ENCODE results near the gene TTC12. TPM values are rescaled to one million over a fixed set of nuclear protein-coding genes. Genes with fewer than 3 reads are reported as not detected.

TTC12 gene
- total and polyA plus RNA-seq, 2 of the 13 experiments (the other 11 are each of a cell fraction or from before 2014, with no cell fraction given), result 5.4 to 11.6 TPM

DNA sequence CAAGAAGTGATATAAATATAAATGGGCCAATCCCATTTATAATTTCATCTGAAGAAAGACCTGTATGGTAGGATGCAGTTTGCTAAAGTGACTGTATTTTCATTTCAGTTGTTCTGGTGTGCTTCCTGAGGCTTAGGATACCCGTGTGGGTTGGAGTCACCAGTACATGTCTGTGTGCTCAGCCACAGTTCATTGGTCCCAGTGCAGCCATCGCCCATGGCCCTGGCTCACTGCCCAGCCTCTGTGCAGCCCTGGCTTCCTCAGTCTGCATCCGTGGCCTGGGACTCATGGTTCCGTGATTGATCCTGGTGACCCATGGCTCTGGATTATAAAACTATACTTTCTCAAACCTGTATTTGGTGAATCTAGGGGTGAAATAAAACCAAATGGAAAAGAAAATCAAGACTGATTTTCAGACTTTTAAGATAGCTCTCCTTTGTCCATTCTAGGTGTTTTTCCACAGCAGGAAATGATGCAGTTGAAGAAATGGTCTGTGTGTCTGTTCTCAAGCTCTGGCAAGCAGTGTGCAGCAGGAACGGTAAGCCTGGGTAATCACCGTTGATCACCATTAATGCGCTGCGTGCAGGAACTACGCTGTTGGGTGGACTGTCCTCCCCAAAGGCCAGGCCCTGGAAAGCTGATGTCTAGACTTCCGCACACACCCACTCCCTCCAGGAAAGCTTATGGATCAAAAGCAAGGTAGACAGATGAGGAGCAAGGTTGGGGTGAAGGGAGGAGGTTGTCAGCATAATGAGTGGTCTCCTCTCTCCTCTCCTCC lies 27.2 kb downstream of the TTC12 start:
- no peak for ATAC-seq
- H3K9me3 ChIP-seq (ENCODE audit: low read length), result no peaks in the 10 kb centered on the region
- TF ChIP-seq ZNF446 (CRISPR knock-in tag; IDR thresholded peaks at IDR 0.05) (no peak), HNRNPK (IDR thresholded peaks at IDR 0.05; ENCODE audit: low read depth, low read length, poor library complexity, severe bottlenecking) (no peak), EHMT2 (IDR thresholded peaks at IDR 0.05; ENCODE audit: borderline replicate concordance, low read depth, low read length) (no peak), SAFB2 (CRISPR knock-in tag; IDR thresholded peaks at IDR 0.05; ENCODE audit: borderline replicate concordance, low read depth) (no peak), NCOA1 (CRISPR knock-in tag; IDR thresholded peaks at IDR 0.05) (no peak), ZNF251 (CRISPR knock-in tag; IDR thresholded peaks at IDR 0.05) (no peak), TOPORS (CRISPR knock-in tag; IDR thresholded peaks at IDR 0.05) (no peak)
- TF ChIP-seq, protein P1, sequence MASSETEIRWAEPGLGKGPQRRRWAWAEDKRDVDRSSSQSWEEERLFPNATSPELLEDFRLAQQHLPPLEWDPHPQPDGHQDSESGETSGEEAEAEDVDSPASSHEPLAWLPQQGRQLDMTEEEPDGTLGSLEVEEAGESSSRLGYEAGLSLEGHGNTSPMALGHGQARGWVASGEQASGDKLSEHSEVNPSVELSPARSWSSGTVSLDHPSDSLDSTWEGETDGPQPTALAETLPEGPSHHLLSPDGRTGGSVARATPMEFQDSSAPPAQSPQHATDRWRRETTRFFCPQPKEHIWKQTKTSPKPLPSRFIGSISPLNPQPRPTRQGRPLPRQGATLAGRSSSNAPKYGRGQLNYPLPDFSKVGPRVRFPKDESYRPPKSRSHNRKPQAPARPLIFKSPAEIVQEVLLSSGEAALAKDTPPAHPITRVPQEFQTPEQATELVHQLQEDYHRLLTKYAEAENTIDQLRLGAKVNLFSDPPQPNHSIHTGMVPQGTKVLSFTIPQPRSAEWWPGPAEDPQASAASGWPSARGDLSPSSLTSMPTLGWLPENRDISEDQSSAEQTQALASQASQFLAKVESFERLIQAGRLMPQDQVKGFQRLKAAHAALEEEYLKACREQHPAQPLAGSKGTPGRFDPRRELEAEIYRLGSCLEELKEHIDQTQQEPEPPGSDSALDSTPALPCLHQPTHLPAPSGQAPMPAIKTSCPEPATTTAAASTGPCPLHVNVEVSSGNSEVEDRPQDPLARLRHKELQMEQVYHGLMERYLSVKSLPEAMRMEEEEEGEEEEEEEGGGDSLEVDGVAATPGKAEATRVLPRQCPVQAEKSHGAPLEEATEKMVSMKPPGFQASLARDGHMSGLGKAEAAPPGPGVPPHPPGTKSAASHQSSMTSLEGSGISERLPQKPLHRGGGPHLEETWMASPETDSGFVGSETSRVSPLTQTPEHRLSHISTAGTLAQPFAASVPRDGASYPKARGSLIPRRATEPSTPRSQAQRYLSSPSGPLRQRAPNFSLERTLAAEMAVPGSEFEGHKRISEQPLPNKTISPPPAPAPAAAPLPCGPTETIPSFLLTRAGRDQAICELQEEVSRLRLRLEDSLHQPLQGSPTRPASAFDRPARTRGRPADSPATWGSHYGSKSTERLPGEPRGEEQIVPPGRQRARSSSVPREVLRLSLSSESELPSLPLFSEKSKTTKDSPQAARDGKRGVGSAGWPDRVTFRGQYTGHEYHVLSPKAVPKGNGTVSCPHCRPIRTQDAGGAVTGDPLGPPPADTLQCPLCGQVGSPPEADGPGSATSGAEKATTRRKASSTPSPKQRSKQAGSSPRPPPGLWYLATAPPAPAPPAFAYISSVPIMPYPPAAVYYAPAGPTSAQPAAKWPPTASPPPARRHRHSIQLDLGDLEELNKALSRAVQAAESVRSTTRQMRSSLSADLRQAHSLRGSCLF (CRISPR knock-in tag; IDR thresholded peaks at IDR 0.05; ENCODE audit: borderline replicate concordance), result no peak
- TF ChIP-seq, protein P2, sequence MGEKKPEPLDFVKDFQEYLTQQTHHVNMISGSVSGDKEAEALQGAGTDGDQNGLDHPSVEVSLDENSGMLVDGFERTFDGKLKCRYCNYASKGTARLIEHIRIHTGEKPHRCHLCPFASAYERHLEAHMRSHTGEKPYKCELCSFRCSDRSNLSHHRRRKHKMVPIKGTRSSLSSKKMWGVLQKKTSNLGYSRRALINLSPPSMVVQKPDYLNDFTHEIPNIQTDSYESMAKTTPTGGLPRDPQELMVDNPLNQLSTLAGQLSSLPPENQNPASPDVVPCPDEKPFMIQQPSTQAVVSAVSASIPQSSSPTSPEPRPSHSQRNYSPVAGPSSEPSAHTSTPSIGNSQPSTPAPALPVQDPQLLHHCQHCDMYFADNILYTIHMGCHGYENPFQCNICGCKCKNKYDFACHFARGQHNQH (CRISPR knock-in tag; IDR thresholded peaks at IDR 0.05), result no peak
- TF ChIP-seq, protein P3, sequence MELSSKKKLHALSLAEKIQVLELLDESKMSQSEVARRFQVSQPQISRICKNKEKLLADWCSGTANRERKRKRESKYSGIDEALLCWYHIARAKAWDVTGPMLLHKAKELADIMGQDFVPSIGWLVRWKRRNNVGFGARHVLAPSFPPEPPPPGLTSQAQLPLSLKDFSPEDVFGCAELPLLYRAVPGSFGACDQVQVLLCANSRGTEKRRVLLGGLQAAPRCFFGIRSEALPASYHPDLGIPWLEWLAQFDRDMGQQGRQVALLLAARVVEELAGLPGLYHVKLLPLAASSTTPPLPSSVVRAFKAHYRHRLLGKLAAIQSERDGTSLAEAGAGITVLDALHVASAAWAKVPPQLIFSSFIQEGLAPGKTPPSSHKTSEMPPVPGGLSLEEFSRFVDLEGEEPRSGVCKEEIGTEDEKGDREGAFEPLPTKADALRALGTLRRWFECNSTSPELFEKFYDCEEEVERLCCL (CRISPR knock-in tag; IDR thresholded peaks at IDR 0.05; ENCODE audit: borderline replicate concordance), result no peak
- TF ChIP-seq, protein P4, sequence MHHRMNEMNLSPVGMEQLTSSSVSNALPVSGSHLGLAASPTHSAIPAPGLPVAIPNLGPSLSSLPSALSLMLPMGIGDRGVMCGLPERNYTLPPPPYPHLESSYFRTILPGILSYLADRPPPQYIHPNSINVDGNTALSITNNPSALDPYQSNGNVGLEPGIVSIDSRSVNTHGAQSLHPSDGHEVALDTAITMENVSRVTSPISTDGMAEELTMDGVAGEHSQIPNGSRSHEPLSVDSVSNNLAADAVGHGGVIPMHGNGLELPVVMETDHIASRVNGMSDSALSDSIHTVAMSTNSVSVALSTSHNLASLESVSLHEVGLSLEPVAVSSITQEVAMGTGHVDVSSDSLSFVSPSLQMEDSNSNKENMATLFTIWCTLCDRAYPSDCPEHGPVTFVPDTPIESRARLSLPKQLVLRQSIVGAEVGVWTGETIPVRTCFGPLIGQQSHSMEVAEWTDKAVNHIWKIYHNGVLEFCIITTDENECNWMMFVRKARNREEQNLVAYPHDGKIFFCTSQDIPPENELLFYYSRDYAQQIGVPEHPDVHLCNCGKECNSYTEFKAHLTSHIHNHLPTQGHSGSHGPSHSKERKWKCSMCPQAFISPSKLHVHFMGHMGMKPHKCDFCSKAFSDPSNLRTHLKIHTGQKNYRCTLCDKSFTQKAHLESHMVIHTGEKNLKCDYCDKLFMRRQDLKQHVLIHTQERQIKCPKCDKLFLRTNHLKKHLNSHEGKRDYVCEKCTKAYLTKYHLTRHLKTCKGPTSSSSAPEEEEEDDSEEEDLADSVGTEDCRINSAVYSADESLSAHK (CRISPR knock-in tag; IDR thresholded peaks at IDR 0.05; ENCODE audit: borderline replicate concordance), result no peak

More for the DNA sequence above, 27.2 kb downstream of the TTC12 start:
- FAIRE-seq, result no peak
- peaks cover 2 to 8% of the 10 kb centered on the region in 2 experiments; a peak in 2 of 5 replicates for H3K36me3 ChIP-seq (replicated peaks in 1 of 2; ENCODE audit: control insufficient read depth in 1 of 2, insufficient read depth in 2 of 2, low read length in 2 of 2)
- CTCF ChIA-PET (ENCODE audit: low intra/inter-chr PET ratio, low total read pairs), result no interaction called here
- POLR2A ChIA-PET, result no interaction called here
- no peak overlapping the region for H3K9ac ChIP-seq (ENCODE audit: insufficient read depth, low read depth, low read length)
- no peaks in the 10 kb centered on the region for H3K27me3 ChIP-seq (ENCODE audit: control insufficient read depth in 1 of 2, insufficient read depth in 2 of 2, low read length in 2 of 2)
- H3K4me2 ChIP-seq (ENCODE audit: low read depth, low read length), result no peak overlapping the region
- H4K20me1 ChIP-seq (ENCODE audit: insufficient read depth, low read length), result no peaks in the 10 kb centered on the region
- no peak overlapping the region for H3K4me3 ChIP-seq (replicated peaks in 1 of 3; ENCODE audit: insufficient read depth in 1 of 3, low read depth in 2 of 3, low read length in 3 of 3)
- no TSS peak for BruUV-seq (replicated peaks)
- intact Hi-C loops (cut with micrococcal nuclease; ENCODE audit: unreplicated experiment), result no loop called here
- no peaks in the 10 kb centered on the region for H3K4me1 ChIP-seq (ENCODE audit: insufficient read depth, low read length)
- no peak overlapping the region for H2AFZ ChIP-seq (ENCODE audit: low read length)
- H3K79me2 ChIP-seq (ENCODE audit: insufficient read depth, low read length), result no peaks in the 10 kb centered on the region
- no peak overlapping the region for H3K27ac ChIP-seq (ENCODE audit: extremely low read length, insufficient read depth, low read length)
- in situ Hi-C loops (cut with HindIII; ENCODE audit: extremely low pct_ligation_motif_present, low pct_unique_long_range_greater_than_20kb), result loop anchor here (10.0 kb wide), 1 partner anchor 63 kb away; no protein-coding TSS in a partner anchor
- 94% methylated on average over 9 of the region's 10 CpGs for WGBS (ENCODE audit: low lambda C conversion rate)
- DNase-seq (ENCODE audit: low spot score), result no peak

Measured in HepG2 (cell line).